GM21367 (cell line): ENCODE measurements around the gene DPEP3.

Experiments
- ATAC-seq: cut with Tn5 transposase; IDR thresholded peaks from one replicate; pipeline ENCODE4 v1.9.1; 2021; ENCODE audit not compliant: unreplicated experiment

DPEP3 gene

GRCh38 chr16:67932462-67932840, 47.8 kb downstream of the DPEP3 start:
- ATAC-seq, result no peak

GRCh38 chr16:67931712-67932461, 48.4 kb downstream of the DPEP3 start, which contains the start of gene CTRL:
TSS of gene CTRL (minus strand) at chr16:67931862. CDS start at chr16:67931852, 10 bp downstream.
- no peak for ATAC-seq

- no peak for ATAC-seq
Observed at GRCh38 chr16:67930678-67931211, 49.6 kb downstream of the DPEP3 start.

GRCh38 chr16:67930191-67930590, 50.1 kb downstream of the DPEP3 start:
- no peak for ATAC-seq

- no peak for ATAC-seq
Observed at GRCh38 chr16:67928561-67929364, 51.5 kb downstream of the DPEP3 start.

GRCh38 chr16:67928147-67928546, 52.2 kb downstream of the DPEP3 start:
- no peak for ATAC-seq

GRCh38 chr16:67927131-67927941, 53.0 kb downstream of the DPEP3 start:
- ATAC-seq, result no peak

- no peak for ATAC-seq
Observed at GRCh38 chr16:67926181-67926750, 54.0 kb downstream of the DPEP3 start.
